DMS53 treated with DMSO at 0.1 percent for 48 hours (cell line): ENCODE results near the gene EXOSC5.
"Not testable (repeated sequence)": the region's sequence is repeated elsewhere in the genome, so short reads cannot be mapped to it uniquely, and the experiment has no call there.

Source experiments
- DNase-seq: peaks from one replicate; lab custom pipeline; 2025; ENCODE audit not compliant: unreplicated experiment; lab: John Stamatoyannopoulos, UW

Gene EXOSC5

GRCh38 chr19:41351339-41352245 is 45.6 kb downstream of the EXOSC5 start:
- DNase-seq, result peak; percentile 8

- DNase-seq, result no peak
Observed at GRCh38 chr19:41350735-41351338, 46.3 kb downstream of the EXOSC5 start.

- not testable (repeated sequence) for DNase-seq
Observed at GRCh38 chr19:41346916-41347315, 50.2 kb downstream of the EXOSC5 start.

- DNase-seq, result no peak
Observed at GRCh38 chr19:41344162-41344561, 53.0 kb downstream of the EXOSC5 start.

- peak; percentile 34 for DNase-seq
Observed at GRCh38 chr19:41341669-41342490, 55.3 kb downstream of the EXOSC5 start.

GRCh38 chr19:41339936-41340335 is 57.2 kb downstream of the EXOSC5 start:
- DNase-seq, result no peak
